Progenitor cell of endocrine pancreas (in vitro differentiated cells): ENCODE measurements around the gene F10. TPM values are rescaled to one million over a fixed set of nuclear protein-coding genes. Genes with fewer than 3 reads are reported as not detected.

Experiments
- DNase-seq: peaks from one replicate; pipeline ENCODE4 v3.0.0; 2021; ENCODE audit warnings: low spot score; ENCODE audit not compliant: unreplicated experiment
- H3K27ac Mint-ChIP-seq: 2 replicates; pipeline ENCODE4 v1.8.0; 2021; ENCODE audit warnings: mild to moderate bottlenecking, moderate library complexity, mixed read lengths
- H3K27me3 Mint-ChIP-seq: 2 replicates; pipeline ENCODE4 v1.8.0; 2021; ENCODE audit warnings: mixed read lengths
- H3K36me3 Mint-ChIP-seq: 2 replicates; pipeline ENCODE4 v1.8.0; 2022; ENCODE audit warnings: mixed read lengths; ENCODE audit not compliant: insufficient read depth
- H3K4me1 Mint-ChIP-seq: 2 replicates; pipeline ENCODE4 v1.8.0; 2021; ENCODE audit warnings: low read depth, mixed read lengths
- H3K4me3 Mint-ChIP-seq: 2 replicates; pipeline ENCODE4 v1.8.0; 2021; ENCODE audit warnings: low read depth, mild to moderate bottlenecking, moderate library complexity, mixed read lengths
- H3K9me3 Mint-ChIP-seq: 2 replicates; pipeline ENCODE4 v1.8.0; 2021; ENCODE audit warnings: low read depth, mixed read lengths
- CTCF ChIP-seq: fragments of 200-600 bp; sonication (generic); IDR thresholded peaks from one replicate; pipeline ENCODE4 v1.5.0; 2021; ENCODE audit warnings: antibody characterized with exemption, mild to moderate bottlenecking; ENCODE audit not compliant: unreplicated experiment
- total RNA-seq: library from RNA; stranded (reverse); gene quantifications from 2 replicates; pipeline ENCODE4 v1.2.1, GENCODE V29; 2021

F10 gene
- total RNA-seq, 1 donor from 2014 or later: 30.2 TPM

GRCh38 chr13:113121183-113121927 lies 1.2 kb upstream of the F10 start:
- no peak overlapping the region for H3K27ac Mint-ChIP-seq
- DNase-seq: no peak
- H3K36me3 Mint-ChIP-seq: no peaks in the 10 kb centered on the region
- H3K4me3 Mint-ChIP-seq: no peak overlapping the region
- H3K27me3 Mint-ChIP-seq: peaks cover 11% of the 10 kb centered on the region
- no peaks in the 10 kb centered on the region for H3K9me3 Mint-ChIP-seq
- peaks cover 12% of the 10 kb centered on the region for H3K4me1 Mint-ChIP-seq
- TF ChIP-seq CTCF: no peak

GRCh38 chr13:113121928-113122471 lies 599 bp upstream of the F10 start:
- Mint-ChIP-seq H3K4me1 (peaks cover 12% of the 10 kb centered on the region), H3K27ac (no peak overlapping the region)

GRCh38 chr13:113123226-113124201 lies 915 bp downstream of the F10 start:
- peak; percentile 21 for TF ChIP-seq CTCF
- no peaks in the 10 kb centered on the region for H3K9me3 Mint-ChIP-seq
- no peaks in the 10 kb centered on the region for H3K36me3 Mint-ChIP-seq
- no peak for DNase-seq
- H3K4me1 Mint-ChIP-seq: peaks cover 12% of the 10 kb centered on the region
- peaks cover 8% of the 10 kb centered on the region for H3K27me3 Mint-ChIP-seq
- peak overlapping the region; percentile 47 for H3K27ac Mint-ChIP-seq
- peak overlapping the region; percentile 56 for H3K4me3 Mint-ChIP-seq

More at GRCh38 chr13:113121928-113122471, 599 bp upstream of the F10 start:
- no peak for TF ChIP-seq CTCF
- no peak for DNase-seq
- Mint-ChIP-seq H3K36me3 (no peaks in the 10 kb centered on the region), H3K27me3 (peaks cover 8% of the 10 kb centered on the region), H3K4me3 (no peak overlapping the region), H3K9me3 (no peaks in the 10 kb centered on the region)

- DNase-seq: no peak
- no peak for TF ChIP-seq CTCF
- peaks cover 4% of the 10 kb centered on the region for H3K27me3 Mint-ChIP-seq
- peaks cover 5% of the 10 kb centered on the region for H3K36me3 Mint-ChIP-seq
- H3K9me3 Mint-ChIP-seq: no peaks in the 10 kb centered on the region
- H3K4me3 Mint-ChIP-seq: no peak overlapping the region
- H3K4me1 Mint-ChIP-seq: peaks cover 14% of the 10 kb centered on the region
- H3K27ac Mint-ChIP-seq: no peak overlapping the region
These were observed 1.8 kb downstream of the F10 start for GRCh38 chr13:113124211-113124970.
